Tibial nerve (tissue), 4 donors: ENCODE measurements around the gene XIRP2. TPM values are rescaled to one million over a fixed set of nuclear protein-coding genes. Genes with fewer than 3 reads are reported as not detected.

ENCODE experiments used
- DNase-seq, 2 donors: peaks; one replicate each; pipeline ENCODE4 v3.0.0-alpha.2; 2019; ENCODE audit warnings: low spot score in 2 of 2
- H3K27ac ChIP-seq, 4 donors: fragments of 200-600 bp; sonication (generic) in 3 of 4; one replicate each; pipeline ENCODE4 v1.5.1; 2017 to 2019; ENCODE audit warnings: mild to moderate bottlenecking in 1 of 4
- H3K27me3 ChIP-seq, 2 donors: fragments of 200-600 bp; sonication (generic) in 1 of 2; one replicate each; pipeline versions ENCODE4 v1.5.1 to v1.6.0; 2017 to 2019
- H3K36me3 ChIP-seq, 3 donors: fragments of 200-600 bp; sonication (generic); one replicate each; pipeline ENCODE4 v1.5.1; 2018 to 2019
- H3K4me1 ChIP-seq, 4 donors: fragments of 200-600 bp; sonication (generic) in 3 of 4; one replicate each; pipeline ENCODE4 v1.5.1; 2017 to 2019
- H3K4me3 ChIP-seq, 4 donors: fragments of 200-600 bp; sonication (generic) in 3 of 4; one replicate each; pipeline ENCODE4 v1.5.1; 2017 to 2019; ENCODE audit warnings: mild to moderate bottlenecking in 1 of 4, moderate library complexity in 1 of 4
- H3K9me3 ChIP-seq, 4 donors: fragments of 200-600 bp; sonication (generic) in 3 of 4; one replicate each; pipeline ENCODE4 v1.5.1; 2017 to 2019
- CTCF ChIP-seq, 5 experiments: fragments of 200-600 bp in 3 of 5; fragments of 450-650 bp in 2 of 5; sonication (generic) in 3 of 5; IDR thresholded peaks; one replicate each; pipeline ENCODE4 v1.5.1; 2016 to 2019; ENCODE audit warnings: antibody characterized with exemption in 5 of 5, mild to moderate bottlenecking in 3 of 5, moderate library complexity in 2 of 5
- EP300 ChIP-seq, 2 donors: sonication (generic); formaldehyde crosslinking; IDR thresholded peaks; one replicate each; pipeline ENCODE4 v1.6.1; 2017; ENCODE audit warnings: antibody characterized with exemption in 2 of 2, mild to moderate bottlenecking in 1 of 2
- POLR2A ChIP-seq, 2 donors: fragments of 450-650 bp; IDR thresholded peaks; one replicate each; pipeline ENCODE4 v1.6.1; 2017; ENCODE audit warnings: antibody characterized with exemption in 2 of 2, mild to moderate bottlenecking in 2 of 2, moderate library complexity in 2 of 2
- WGBS, 2 donors: methylation state at CpG; one replicate each; pipeline ENCODE4 v1.1.5; 2018; 5-methylcytosine and 5-hydroxymethylcytosine counted together
- total RNA-seq, 4 donors: library from RNA; depleted of rRNA; stranded (reverse); fragments of >200 nt; gene quantifications; one replicate each; pipeline ENCODE4 v1.1.0, GENCODE V29; 2016

XIRP2 gene
- total RNA-seq, 4 donors from 2014 or later = under 0.01 to 1.8 (median 0.96) TPM

- 17% methylated on average over 6 of the region's 6 CpGs for WGBS, 2 donors
- no peaks in the 10 kb centered on the region for H3K27me3 ChIP-seq
- DNase-seq = peak in 1 of 2 donors; percentile 19
- H3K36me3 ChIP-seq = no peaks in the 10 kb centered on the region
- no peak overlapping the region for H3K4me3 ChIP-seq
- H3K27ac ChIP-seq = no peak overlapping the region
- no peaks in the 10 kb centered on the region for H3K9me3 ChIP-seq
- H3K4me1 ChIP-seq = peaks cover 0 to 13% (median 3%) of the 10 kb centered on the region in 4 donors
- TF ChIP-seq EP300 (IDR thresholded peaks at IDR 0.05) (no peak), POLR2A (IDR thresholded peaks at IDR 0.05) (no peak), CTCF (IDR thresholded peaks at IDR 0.05) (no peak)
These were observed 308.4 kb downstream of the XIRP2 start for GRCh38 chr2:167196461-167197252.

- H3K36me3 ChIP-seq = no peaks in the 10 kb centered on the region
- no peak overlapping the region for H3K27ac ChIP-seq
- H3K27me3 ChIP-seq = no peaks in the 10 kb centered on the region
- TF ChIP-seq EP300 (IDR thresholded peaks at IDR 0.05) (no peak), POLR2A (IDR thresholded peaks at IDR 0.05) (no peak), CTCF (IDR thresholded peaks at IDR 0.05) (no peak)
- H3K4me3 ChIP-seq = no peak overlapping the region
- peaks cover 0 to 13% (median 3%) of the 10 kb centered on the region in 4 donors for H3K4me1 ChIP-seq
- H3K9me3 ChIP-seq = no peaks in the 10 kb centered on the region
- no peak for DNase-seq
- 61 to 63% methylated on average over 2 of the region's 2 CpGs for WGBS, 2 donors
These were observed 309.7 kb downstream of the XIRP2 start for GRCh38 chr2:167198009-167198408.

GRCh38 chr2:167198576-167198975 lies 310.3 kb downstream of the XIRP2 start:
- WGBS, 2 donors = 42 to 57% methylated on average over 2 of the region's 2 CpGs
- Histone ChIP-seq H3K36me3 (no peaks in the 10 kb centered on the region), H3K27me3 (no peaks in the 10 kb centered on the region), H3K9me3 (no peaks in the 10 kb centered on the region), H3K4me1 (peaks cover 0 to 13% (median 3%) of the 10 kb centered on the region in 4 donors), H3K4me3 (no peak overlapping the region), H3K27ac (no peak overlapping the region)
- DNase-seq = no peak
- TF ChIP-seq EP300 (IDR thresholded peaks at IDR 0.05) (no peak), CTCF (IDR thresholded peaks at IDR 0.05) (no peak)

- DNase-seq = no peak
- H3K27me3 ChIP-seq = no peaks in the 10 kb centered on the region
- no peak overlapping the region for H3K4me3 ChIP-seq
- no peaks in the 10 kb centered on the region for H3K36me3 ChIP-seq
- H3K4me1 ChIP-seq = peaks cover 0 to 13% (median 3%) of the 10 kb centered on the region in 4 donors
- 92 to 93% methylated on average over 5 of the region's 5 CpGs for WGBS, 2 donors
- no peaks in the 10 kb centered on the region for H3K9me3 ChIP-seq
- no peak overlapping the region for H3K27ac ChIP-seq
- TF ChIP-seq POLR2A (IDR thresholded peaks at IDR 0.05) = no peak
These were observed 311.7 kb downstream of the XIRP2 start for GRCh38 chr2:167200019-167200418.

GRCh38 chr2:167209784-167210183 lies 321.5 kb downstream of the XIRP2 start:
- peaks cover 0 to 7% (median 0%) of the 10 kb centered on the region in 4 donors for H3K4me1 ChIP-seq
- no peaks in the 10 kb centered on the region for H3K9me3 ChIP-seq
- TF ChIP-seq CTCF (IDR thresholded peaks at IDR 0.05) (no peak), POLR2A (IDR thresholded peaks at IDR 0.05) (no peak), EP300 (IDR thresholded peaks at IDR 0.05) (no peak)
- no peak for DNase-seq
- no peaks in the 10 kb centered on the region for H3K36me3 ChIP-seq
- no peaks in the 10 kb centered on the region for H3K27me3 ChIP-seq
- H3K4me3 ChIP-seq = no peak overlapping the region
- H3K27ac ChIP-seq = no peak overlapping the region
- WGBS, 2 donors = 43 to 54% methylated on average over 3 of the region's 3 CpGs
